Renal cortical epithelial cell (primary cell): ENCODE results near the gene RSPO3. TPM values are rescaled to one million over a fixed set of nuclear protein-coding genes. Genes with fewer than 3 reads are reported as not detected.

Experiments used
- DNase-seq: peaks from one replicate; pipeline ENCODE4 v3.0.0-alpha.2; 2011; ENCODE audit warnings: low read depth
- total RNA-seq: library from RNA; depleted of rRNA; stranded (reverse); fragments of >200 nt; gene quantifications from 2 replicates; pipeline ENCODE4 v1.2.3, GENCODE V29; 2014

RSPO3 gene
- total RNA-seq, 1 donor from 2014 or later = 0.55 TPM

DNA sequence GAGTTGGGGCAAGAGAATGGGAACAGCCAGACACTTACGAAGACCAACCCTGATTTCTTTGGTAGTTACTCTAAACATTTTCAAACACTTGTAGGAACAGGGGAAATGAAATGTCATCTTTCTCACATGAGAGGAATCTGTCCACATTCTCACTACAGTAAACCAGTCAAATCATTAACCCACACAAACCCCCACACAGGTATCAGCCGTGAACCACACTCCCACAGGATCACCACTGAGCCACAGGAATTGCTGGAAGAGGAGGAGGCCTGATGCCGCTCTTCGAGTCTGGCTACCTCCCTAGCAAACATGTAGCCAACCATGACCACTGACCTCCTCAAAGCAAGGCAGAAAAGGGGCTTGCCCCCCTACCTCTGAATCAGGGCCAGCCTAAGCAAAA lies 6.9 kb upstream of the RSPO3 start:
- DNase-seq = peak; percentile 95

DNA sequence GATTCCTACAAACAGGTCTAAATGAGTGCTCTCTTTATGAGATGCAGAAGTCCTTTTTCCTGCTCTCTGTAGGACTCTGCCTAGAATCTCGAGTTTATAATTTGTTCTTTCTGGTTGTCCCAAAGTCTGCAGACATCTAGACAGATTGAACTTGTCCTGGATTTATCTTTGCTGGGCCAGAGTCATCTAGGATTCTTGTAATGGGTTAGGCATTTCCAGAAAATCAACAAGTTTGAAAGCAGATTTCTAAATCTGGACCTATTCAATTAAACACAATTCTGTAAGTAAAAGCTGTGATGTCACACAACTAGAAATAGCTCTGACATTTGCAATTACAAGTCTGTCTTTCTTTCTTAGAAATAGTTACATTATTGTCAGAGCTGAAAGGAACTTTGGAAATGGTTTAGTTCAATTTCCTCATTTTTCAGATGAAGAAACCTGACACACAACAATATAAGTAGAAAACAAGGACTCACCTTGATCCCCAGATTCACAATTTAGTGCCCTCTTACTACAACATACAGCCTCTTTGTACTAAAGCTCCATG lies 4.2 kb upstream of the RSPO3 start:
- DNase-seq = no peak

DNA sequence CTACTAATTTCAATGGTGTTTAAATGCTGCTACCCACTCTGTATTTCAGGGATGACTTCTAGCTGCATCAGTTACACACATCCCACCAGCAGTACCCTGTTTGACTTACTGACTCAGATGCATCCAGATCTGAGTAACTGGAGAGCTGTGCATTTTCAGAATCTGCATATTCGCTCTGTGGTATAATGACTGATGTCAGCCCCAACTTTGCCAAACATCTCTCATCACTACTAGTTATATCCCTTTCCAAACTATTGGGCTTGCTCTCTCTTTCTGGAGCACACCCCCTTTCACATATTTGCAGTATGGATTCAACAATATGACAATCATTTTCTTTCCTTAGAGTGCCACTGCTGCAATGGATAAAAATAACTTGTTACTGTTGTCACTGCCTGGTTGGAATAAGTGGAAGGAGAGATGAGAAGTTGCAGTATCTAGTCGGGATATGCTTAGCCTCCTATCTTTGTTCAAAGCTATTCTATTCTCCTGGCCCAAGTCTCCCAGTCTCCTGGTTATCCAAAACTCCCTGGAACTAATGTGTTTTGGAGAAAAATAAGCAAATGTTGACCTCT lies 3.3 kb upstream of the RSPO3 start:
- no peak for DNase-seq

DNA sequence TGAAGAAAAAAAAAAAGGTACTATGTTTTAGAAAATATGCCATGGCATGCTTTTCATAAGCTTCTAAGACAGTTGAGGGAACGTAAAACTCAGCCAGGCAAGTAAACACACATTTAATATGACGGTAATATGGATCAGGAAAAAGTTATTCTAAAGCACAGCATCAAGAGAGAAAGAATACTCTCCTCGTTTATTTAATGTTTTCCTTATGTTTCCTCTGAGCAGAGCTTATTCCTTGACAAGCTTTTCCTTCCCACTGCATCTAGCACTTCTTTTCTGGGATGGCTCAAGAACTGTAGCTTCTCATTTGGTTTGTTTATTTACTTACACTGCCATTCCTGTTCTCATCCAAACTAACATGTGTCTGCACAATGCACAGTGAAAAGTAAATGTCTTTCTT lies 2.7 kb upstream of the RSPO3 start:
- no peak for DNase-seq

DNA sequence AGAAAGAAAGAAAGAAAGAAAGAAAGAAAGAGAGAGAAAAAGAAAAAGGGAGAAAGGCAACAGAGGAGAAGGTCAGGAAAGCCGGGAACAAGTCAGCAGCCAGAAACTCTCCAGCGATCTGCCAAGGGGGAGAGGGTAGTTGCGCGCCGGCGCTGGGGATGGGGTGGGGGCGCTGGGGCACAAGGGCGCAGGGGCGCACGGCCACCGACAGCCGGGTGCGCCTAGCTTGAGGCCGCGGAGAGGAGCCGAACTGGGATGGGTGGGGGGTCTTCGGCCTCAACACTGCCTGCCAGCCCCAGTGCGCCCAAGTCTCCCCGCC lies 533 bp upstream of the RSPO3 start:
- no peak for DNase-seq

DNA sequence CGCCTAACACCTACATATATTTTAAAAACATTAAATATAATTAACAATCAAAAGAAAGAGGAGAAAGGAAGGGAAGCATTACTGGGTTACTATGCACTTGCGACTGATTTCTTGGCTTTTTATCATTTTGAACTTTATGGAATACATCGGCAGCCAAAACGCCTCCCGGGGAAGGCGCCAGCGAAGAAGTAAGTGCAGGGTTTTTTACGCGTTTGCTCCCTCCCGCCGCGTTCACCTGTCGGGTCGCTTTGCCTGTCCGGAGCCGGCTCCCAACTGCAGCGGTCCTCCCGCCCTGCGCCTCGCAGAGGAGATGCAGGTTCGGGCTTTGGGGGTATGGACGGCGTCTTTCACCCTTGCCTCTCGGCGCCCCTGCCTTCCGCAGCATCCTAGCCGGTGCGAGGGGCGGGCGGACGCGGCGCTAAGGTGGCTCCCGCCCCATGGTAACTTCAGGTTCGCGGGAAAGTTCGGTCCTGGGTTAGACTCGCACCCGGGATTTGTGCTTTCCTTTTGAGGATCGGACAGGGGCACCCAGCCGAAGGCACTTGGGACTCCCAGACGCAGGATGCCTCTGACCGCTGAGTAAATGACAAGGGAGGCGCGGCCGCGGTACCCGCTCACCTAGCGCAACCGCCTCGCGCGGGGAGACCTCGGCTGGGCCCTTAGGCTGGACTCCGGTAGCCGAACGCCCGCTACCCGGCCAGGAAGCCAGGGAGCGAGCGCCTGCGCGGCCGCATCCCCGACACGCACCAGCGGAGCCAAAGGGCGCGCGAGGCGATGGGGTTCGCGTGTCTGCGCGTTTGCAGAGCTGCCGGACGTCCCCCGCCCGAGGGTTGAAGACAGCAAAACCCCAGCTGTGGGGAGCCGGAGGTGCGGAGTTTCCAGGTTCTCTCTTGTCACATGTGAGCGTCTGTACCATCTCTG lies 891 bp downstream of the RSPO3 start:
- no peak for DNase-seq

DNA sequence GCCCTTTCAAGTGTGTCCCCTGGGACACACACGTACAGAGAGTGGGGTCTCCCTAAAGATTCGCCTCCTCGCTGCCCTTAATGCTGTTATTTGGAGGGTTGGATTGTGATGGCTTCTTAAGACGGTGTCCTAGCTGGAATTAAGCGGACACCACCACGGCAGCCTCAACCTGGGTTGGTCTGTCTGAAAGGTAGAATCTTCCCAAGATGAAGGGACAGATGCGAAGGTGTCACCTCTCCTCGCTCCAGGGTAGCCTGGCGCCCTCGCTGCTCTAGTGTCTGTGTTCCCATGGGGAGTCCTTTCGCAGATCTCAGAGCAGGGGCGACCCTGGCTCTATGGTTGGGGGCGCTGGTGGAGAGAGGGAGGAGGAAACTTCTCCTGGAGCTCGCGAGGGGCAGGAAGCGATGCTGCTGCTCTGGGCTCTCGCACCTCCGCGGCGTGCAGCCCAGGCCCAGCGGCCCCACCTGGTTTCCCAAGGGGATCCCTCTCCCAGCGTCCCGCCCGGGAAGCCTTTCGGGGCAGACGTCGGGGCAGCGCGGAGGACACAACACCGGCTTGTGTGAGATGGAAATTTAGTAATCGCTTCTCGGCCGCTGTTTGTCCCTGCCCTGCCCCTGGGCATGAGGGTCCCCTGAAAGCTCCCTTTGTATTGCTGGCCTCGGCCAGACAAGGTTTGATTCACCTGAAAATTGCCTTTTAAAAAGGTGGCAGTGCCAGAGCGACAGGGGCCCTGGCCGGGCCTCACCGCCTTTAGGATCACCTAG lies 1.7 kb downstream of the RSPO3 start:
- no peak for DNase-seq

DNA sequence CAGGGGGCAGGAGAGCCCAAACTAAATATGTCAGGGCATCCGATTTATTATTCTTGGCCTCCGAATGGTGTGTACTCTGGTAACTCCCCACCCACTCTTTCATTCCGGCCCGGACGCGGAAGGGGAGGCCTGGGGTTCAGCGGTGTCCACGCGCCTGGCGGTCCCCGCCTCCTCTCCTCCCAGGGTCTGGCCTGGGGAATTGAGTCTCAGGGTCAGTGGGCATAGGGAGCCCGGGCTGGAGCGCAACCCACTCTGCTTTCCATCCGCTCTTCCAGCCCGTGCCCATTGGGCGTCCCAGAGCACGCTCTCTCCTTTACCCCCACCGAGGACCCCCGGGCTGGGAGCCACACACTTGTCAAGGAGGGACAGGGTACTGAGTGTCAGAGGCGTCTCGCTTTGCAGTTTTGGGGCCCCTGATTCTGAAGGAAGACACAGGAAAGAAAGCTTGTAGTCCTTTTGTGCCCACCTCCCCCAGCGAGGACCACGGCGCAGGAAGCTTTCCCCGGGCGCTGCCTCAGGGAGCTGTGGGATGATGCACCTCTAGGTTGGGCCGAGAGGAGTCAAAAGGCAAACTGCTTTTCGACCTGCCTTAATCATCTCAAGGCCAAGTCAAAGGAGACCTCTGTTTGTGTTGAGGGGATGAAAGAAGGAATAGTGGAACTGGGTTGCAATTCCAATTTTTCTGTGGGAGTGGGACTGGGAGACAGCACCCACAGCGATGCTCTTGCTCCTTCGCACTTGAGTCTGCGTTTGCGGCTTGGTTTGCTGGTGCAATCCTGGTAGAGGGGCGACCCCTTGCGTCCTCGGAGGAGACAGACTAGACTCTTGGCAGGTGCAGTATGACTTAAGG lies 2.5 kb downstream of the RSPO3 start:
- peak; percentile 76 for DNase-seq

DNA sequence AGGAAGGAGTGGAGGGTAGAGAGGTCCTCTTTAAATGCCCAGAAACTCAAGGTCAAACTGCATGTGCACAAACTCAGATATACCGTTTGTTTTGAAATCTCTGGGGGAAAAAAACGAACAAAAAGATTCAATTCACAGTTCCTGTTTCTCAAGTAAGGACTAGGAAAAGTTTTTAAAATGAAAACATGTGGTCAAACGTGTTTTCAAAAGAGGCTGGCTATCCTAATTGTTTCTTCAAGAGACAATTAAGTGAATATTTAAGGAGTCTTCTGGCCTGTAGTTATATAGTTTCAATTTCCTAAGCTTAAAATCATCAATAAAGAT lies 3.1 kb downstream of the RSPO3 start:
- DNase-seq = no peak

DNA sequence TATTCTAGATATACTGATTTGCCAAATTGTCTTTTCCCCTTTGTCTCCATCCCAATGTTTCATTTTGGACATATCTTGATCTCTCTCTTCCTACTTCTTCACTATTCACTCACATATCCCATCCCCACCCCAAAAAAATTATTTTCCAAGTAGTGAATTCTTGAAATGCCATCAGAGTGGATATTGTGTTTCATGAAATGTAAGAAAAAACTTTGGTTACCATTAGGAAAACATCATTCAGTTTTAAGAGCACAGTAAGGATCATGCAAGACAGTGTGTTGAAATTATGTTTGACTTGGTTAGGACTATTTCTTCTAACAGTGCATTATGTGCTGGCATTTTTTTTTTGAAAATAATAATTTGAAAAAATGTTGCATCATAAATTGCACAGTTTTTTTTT lies 5.7 kb downstream of the RSPO3 start:
- DNase-seq = no peak

DNA sequence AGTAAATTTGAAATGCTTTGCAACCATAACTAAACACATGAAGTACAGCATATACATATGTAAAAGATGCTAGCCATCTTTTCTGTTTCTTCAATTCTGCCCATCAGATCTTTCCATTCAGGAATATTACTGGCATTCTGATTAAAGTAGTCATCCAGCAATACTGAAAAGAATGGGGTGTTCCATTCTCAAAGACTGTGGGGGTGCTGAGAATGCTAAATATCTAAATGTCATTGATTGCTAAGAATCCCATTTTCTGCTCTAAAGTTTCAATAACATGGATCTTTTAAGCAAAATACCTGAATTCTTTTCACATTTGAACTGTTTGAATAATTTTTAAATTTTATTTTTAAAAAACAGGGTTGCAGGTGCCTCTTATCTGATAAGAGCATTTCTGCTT lies 6.2 kb downstream of the RSPO3 start:
- DNase-seq = no peak

DNA sequence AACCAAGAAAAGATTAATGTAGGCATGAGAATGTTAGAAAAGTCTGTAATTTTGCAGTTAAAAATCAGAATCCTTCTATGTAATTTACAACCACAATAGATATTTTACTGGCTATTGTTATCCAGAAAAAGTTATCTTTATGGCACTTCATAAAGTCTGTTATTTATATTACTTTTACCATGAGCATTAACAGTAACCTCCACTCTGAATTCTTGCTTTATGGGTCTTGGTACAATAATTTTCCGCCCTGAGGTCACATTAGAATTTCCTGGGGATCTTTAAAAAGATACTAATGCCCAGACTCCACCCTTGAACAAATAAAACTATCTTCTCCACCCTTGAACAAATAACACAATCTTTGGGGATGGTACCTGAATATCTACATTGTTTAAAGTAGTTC lies 9.6 kb downstream of the RSPO3 start:
- no peak for DNase-seq

DNA sequence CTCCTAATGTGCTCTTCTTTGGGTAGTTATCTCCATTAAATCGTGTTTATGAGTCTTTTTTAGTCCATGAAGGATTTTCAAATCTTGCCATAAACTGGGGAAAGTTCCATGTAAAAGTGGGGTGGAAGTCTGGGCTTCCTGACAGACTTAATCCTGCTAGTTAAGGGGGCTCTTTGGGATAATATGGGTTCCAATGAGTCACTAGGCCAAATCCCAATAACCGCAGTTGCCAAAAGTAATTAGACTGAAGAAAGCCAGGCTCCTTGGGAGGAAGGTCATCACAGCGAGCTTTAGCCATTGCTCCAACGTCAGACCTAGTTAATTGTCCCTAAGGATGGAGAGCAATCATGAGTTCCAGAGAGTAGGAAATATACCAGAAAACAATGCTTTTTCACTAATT lies 10.8 kb downstream of the RSPO3 start:
- DNase-seq = no peak

DNA sequence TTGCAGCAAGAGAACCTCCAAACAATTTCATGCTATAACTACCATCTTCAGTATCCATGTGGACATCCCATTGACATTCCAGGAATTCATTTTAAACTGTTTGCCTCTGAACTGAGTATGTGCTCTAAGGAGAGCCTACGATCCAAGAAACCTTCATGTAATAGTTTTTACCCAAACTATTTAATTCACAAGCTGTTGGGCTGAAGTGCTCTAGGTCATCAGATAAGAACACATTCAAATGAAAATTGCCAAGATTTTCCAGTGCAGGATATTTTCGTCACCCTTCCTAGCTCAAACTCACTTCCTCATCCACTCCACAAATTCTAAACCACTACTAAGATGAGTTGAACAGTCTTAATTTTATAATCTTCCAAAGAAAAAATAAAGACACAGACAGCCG lies 12.8 kb downstream of the RSPO3 start:
- DNase-seq = no peak

DNA sequence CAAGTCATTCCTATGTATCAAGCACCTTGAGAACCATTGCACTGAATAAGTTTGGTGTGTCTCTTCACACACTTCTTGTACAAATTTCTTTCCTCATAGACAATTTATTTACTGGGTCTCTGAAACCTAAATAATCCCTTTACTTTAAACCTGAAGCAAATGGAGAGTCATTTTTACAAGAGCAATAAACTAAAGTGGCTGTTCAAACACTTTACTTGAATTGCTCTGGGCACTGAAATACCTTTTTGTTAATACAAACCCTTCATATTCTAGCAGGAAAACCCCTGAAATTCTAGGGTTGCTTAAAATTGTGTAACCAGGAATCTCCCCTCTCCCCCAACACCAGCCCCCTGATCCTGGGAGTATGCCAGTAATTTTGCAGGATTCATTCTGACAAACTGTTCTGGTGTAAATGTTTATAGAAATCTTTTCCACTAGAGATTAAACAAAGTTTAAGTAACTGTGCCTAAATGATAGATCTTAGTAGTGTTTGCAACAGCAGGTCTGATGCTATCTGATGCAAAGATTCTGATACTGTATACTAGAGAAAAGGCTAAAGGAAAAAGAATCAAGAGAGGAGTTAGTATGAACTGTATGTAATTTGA lies 13.4 kb downstream of the RSPO3 start:
- no peak for DNase-seq

DNA sequence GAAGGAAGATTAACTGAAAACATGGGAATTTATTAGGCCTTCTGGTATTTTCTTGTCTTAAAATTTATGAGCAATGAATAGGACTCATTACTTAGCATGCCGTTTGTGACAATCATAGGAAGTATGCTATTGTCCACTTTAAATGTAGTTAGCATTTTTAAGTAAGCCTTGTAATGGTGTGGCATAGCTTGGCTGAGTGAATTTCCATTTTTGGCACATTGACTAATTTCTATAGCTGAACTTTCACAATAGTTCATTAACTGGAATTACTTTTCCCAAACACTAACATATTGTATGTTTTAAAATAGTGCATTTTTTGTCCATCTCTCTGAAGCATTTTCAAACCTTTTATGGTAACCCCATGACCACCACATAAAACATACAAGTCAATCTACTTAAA lies 15.7 kb downstream of the RSPO3 start:
- no peak for DNase-seq

DNA sequence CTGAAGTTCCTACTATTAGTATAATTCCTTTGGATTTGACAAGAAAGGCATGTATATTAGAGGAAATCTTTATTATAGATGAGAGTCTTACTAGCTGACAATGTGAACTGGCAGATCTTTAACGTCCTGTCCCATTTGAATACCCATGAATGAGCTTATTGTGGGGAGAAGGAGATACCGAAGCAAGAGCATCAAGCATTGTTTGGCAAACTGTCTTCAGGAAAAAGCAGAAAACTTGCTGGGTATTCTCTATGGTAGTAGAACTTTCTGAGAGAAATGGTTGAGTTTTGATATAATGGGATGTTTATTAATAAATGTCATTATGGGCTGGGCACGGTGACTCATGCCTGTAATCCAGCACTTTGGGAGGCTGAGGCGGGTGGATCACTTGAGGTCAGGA lies 18.3 kb downstream of the RSPO3 start:
- DNase-seq = no peak

DNA sequence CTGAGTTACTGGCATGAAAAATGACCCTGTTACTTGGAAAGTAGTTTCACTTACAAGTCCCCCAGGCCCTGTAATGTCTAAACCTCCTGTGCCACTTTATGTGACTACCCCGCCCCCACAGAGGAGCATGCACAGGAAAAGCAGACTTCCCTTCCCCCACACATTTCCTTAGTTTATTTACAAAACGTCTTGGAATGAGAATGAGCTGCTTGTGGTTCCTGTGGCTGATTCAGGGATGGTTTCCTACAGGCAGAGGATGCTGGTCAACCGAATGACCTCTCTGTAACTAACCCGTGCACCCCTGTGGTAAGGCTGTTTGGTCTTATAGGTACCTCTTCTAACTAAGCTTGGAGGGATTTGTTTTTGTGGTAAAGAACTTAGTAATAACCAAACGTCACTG lies 28.5 kb downstream of the RSPO3 start:
- peak; percentile 92 for DNase-seq

DNA sequence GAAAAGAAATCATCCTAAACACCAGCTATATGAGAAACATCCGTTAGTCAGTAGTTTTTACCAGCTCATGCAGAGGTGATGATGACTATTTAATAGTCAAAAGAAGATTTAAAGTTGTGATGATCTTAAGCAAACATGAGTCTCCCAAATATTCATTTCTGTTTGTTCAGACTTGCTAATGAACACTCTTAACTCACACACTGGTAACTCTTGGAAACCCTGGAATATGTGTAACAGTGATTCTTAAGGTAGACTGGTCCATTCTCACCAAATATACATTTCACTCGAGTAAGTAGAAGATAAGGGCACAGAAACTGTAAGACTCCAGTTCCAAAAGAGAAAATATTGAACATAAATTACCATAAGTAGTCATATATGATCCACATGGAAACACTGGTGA lies 29.1 kb downstream of the RSPO3 start:
- no peak for DNase-seq

DNA sequence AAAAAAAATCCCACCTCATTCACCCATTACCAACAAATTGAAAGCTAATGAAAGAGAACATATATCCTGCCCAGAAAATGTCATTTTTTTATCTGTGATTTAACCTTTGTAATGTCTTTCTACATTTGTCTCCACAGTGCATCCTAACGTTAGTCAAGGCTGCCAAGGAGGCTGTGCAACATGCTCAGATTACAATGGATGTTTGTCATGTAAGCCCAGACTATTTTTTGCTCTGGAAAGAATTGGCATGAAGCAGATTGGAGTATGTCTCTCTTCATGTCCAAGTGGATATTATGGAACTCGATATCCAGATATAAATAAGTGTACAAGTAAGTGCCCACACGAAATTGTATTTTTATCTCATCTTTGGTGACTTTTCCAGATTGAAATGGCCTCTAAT lies 30.0 kb downstream of the RSPO3 start:
- DNase-seq = no peak

DNA sequence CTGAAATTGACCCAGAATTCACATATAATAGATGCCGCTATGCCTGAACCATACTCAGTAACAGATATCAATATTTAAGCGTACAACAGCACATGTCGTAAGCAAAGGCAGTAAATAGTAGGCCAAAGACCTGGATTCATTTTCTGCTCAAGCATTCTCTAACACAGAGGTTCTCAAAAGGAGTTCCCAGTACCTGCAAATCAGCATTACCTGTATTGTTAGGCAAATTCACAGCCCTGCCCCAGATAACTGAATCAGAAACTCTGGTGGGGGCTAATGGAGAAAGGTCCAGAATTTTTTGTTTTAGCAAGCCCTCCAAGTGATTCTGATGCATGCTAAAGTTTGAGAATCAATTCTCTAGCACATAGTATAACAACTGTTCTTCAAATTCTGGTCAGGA lies 36.0 kb downstream of the RSPO3 start:
- no peak for DNase-seq

DNA sequence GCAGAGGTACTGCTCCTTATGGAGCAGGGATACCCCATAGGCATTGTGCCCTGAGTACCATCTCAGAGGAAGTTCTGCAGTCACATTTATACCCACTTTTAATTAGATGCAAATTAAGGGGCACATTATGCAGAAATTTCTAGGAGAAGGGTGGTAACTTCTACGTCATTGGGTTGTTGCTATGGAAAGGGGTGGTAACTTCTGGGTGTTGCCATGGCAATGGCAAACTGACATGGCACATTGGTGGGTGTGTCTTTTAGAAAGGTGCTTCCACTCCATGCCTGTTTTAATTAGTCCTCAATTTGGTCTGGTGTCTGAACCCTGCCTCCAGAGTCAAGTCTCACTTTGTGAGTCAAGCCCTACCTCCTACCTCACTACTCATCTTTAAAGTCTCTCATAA lies 42.0 kb downstream of the RSPO3 start:
- DNase-seq = no peak
